Lower lobe of right lung (tissue), 2 donors: Measurements from ENCODE around the gene PDXP. TPM values are rescaled to one million over a fixed set of nuclear protein-coding genes. Genes with fewer than 3 reads are reported as not detected.

Source experiments
- ATAC-seq, 2 donors: fragments of 200-7000 bp; cut with Tn5 transposase; one replicate each; pipeline ENCODE4 v1.9.1; 2020 to 2022; ENCODE audit warnings: mild to moderate bottlenecking in 2 of 2, moderate library complexity in 2 of 2
- DNase-seq: peaks from one replicate; pipeline ENCODE4 v3.0.0-alpha.2; 2020
- H3K27ac ChIP-seq: fragments of 200-600 bp; one replicate; pipeline ENCODE4 v1.8.0; 2022
- H3K27me3 ChIP-seq: fragments of 200-600 bp; one replicate; pipeline ENCODE4 v1.8.0; 2022; ENCODE audit warnings: low read depth
- H3K36me3 ChIP-seq: fragments of 200-600 bp; one replicate; pipeline ENCODE4 v1.8.0; 2022; ENCODE audit warnings: mild to moderate bottlenecking
- H3K4me1 ChIP-seq: fragments of 200-600 bp; one replicate; pipeline ENCODE4 v1.8.0; 2022
- H3K4me3 ChIP-seq: fragments of 200-600 bp; one replicate; pipeline ENCODE4 v1.8.0; 2022; ENCODE audit warnings: mild to moderate bottlenecking
- H3K9me3 ChIP-seq: fragments of 200-600 bp; one replicate; pipeline ENCODE4 v1.8.0; 2022
- intact Hi-C: fragments of 100-400 bp; cut with DNase I; formaldehyde crosslinking; loops from one replicate; pipeline ENCODE4 v1.11.0; 2022
- total RNA-seq: library from RNA; stranded (reverse); fragmentation: NEBNext Ultra II Directional; extraction: Animal tissue kit (Norgen Biotek cat#: 25700); gene quantifications from one replicate; pipeline ENCODE4 v1.2.1, GENCODE V29; 2021
- TF ChIP-seq, protein P1 (sequence below): fragments of 200-600 bp; IDR thresholded peaks from one replicate; pipeline ENCODE4 v1.8.0; 2022; ENCODE audit warnings: antibody characterized with exemption, mild to moderate bottlenecking
- donor health status: DM: no; HTN: yes; CAD: no; lungs with severe emphysema.

The PDXP gene
- total RNA-seq, 1 donor from 2014 or later = 3.9 TPM

DNA sequence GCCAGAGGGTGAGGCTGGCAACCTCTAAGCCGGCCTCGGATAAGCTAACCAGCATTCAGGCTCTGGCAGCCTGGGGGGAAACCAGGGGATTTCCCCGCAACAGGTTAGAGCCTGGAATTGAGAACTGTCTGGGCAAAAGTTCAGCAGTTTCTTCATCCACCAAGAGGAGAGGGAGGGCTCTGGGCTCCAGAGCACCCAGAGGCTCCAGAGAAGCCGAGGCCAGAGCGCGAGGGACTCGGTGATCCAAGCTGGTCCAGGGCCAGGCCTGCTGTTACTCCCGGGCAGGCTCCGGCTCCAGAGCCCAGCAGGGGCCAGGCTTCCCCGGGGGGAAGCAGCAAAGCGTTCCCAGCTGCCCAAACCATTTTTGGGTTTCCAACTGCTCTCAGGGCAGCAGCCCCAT lies 32.4 kb upstream of the PDXP start:
- peaks cover 68% of the 10 kb centered on the region for H3K36me3 ChIP-seq
- no peaks in the 10 kb centered on the region for H3K27me3 ChIP-seq
- H3K4me1 ChIP-seq = peaks cover 41% of the 10 kb centered on the region
- peak overlapping the region; percentile 62 for H3K27ac ChIP-seq
- TF ChIP-seq, protein P1, sequence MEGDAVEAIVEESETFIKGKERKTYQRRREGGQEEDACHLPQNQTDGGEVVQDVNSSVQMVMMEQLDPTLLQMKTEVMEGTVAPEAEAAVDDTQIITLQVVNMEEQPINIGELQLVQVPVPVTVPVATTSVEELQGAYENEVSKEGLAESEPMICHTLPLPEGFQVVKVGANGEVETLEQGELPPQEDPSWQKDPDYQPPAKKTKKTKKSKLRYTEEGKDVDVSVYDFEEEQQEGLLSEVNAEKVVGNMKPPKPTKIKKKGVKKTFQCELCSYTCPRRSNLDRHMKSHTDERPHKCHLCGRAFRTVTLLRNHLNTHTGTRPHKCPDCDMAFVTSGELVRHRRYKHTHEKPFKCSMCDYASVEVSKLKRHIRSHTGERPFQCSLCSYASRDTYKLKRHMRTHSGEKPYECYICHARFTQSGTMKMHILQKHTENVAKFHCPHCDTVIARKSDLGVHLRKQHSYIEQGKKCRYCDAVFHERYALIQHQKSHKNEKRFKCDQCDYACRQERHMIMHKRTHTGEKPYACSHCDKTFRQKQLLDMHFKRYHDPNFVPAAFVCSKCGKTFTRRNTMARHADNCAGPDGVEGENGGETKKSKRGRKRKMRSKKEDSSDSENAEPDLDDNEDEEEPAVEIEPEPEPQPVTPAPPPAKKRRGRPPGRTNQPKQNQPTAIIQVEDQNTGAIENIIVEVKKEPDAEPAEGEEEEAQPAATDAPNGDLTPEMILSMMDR = no peak
- intact Hi-C loops = no loop called here
- DNase-seq (peak; percentile 76), ATAC-seq (peak; percentile 63 to 70)
- no peak overlapping the region for H3K4me3 ChIP-seq
- no peaks in the 10 kb centered on the region for H3K9me3 ChIP-seq

DNA sequence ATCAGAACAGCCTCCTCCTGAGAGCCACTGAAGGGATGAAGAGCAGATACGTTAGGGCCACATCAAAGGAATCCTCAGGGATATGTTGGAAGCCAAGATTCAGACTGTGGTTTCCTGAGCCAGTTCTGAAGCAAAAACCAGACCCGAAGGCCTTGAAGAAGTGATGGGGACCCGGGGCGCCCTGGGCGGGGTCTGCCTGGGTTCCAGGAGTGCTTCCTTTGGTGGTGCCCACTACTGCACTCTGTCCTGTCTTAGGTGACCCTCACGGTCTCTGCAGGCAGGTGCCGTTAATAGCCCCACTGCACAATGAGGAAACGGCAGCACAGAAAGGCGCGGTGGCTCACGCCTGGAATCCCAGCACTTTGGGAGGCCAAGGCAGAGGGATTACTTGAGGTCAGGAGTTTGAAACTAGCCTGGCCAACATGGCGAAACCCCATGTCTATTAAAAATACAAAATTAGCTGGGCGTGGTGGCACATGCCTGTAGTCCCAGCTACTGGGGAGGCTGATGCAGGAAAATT lies 31.9 kb upstream of the PDXP start:
- intact Hi-C loops = no loop called here
- TF ChIP-seq, protein P1 = no peak
- Histone ChIP-seq H3K27ac (peak overlapping the region; percentile 56), H3K4me3 (no peak overlapping the region), H3K36me3 (peaks cover 68% of the 10 kb centered on the region), H3K9me3 (no peaks in the 10 kb centered on the region), H3K27me3 (no peaks in the 10 kb centered on the region), H3K4me1 (peaks cover 41% of the 10 kb centered on the region)
- no peak for DNase-seq
- ATAC-seq = no peak

DNA sequence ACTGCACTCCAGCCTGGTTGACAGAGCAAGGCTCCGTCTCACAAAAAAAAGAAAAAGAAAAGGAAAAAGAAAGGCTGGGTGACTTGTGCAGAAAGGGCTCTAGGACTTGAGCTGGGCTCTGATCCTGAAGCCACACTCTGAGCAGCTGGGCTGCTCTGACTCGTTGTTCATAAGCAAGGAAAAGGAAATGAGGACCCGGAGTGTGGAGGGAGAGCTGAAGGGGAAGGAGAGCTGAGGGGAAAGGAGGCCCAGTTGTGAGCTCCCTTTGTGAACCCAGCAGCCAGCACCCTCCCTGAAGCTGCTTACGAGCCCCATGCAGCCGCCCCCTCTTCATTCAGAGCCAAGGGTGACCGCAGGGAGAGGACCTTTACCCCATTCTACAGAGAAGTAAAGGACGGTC lies 31.4 kb upstream of the PDXP start:
- Histone ChIP-seq H3K27ac (peak overlapping the region; percentile 56), H3K4me3 (no peak overlapping the region), H3K4me1 (peaks cover 41% of the 10 kb centered on the region)

DNA sequence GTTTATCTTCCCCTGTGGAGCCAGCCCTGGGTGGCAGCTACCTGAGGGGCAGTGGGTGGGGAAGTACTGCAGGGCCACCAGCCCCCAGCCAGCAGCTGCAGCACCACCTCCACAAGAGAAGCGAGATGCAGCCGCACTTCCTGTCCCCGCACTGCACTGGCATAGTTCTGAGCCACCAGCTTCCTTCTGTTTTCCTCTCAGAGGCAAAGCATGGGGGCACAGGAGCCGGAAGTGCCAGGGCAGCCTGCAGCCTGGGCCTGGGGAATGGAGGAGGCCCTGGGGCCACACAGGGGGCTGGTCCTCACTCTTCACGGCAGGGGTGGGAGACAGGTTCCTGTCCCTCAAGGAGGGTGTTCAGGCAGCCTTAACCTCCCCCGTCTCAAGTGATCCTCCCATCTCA lies 31.0 kb upstream of the PDXP start:
- TF ChIP-seq, protein P1 = no peak
- Histone ChIP-seq H3K27me3 (no peaks in the 10 kb centered on the region), H3K4me3 (no peak overlapping the region), H3K27ac (peak overlapping the region; percentile 56), H3K36me3 (peaks cover 68% of the 10 kb centered on the region), H3K4me1 (peaks cover 45% of the 10 kb centered on the region), H3K9me3 (no peaks in the 10 kb centered on the region)
- ATAC-seq (peak in 1 of 2 donors; percentile 1), DNase-seq (no peak)
- intact Hi-C loops = no loop called here

More for the DNA sequence above, 31.4 kb upstream of the PDXP start:
- ATAC-seq = no peak
- DNase-seq = no peak
- H3K9me3 ChIP-seq = no peaks in the 10 kb centered on the region
- intact Hi-C loops = no loop called here
- peaks cover 68% of the 10 kb centered on the region for H3K36me3 ChIP-seq
- no peaks in the 10 kb centered on the region for H3K27me3 ChIP-seq
- TF ChIP-seq, protein P1 = no peak

DNA sequence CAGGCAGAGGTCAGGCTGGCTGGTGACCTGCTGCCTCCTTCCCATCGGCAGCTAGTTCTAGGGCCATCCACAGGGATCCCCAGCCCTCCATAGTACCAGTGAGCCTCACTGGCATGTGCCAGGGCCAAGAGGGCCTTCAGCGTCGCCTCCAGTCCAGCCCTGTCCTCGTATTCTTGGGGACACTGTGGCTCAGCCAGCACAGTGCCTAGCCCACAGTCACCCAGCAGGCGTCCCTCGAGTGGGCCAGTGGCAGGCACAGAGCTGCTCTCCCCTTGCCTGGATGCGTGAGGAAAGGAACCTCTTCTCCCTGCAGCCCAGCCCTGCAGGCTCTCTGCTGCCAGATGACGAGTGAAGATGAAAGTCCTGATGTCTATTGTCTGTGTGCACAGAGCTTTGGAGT lies 29.7 kb upstream of the PDXP start:
- peaks cover 52% of the 10 kb centered on the region for H3K4me1 ChIP-seq
- H3K27ac ChIP-seq = no peak overlapping the region
- H3K27me3 ChIP-seq = no peaks in the 10 kb centered on the region
- no peak for DNase-seq
- no peak for ATAC-seq
- H3K9me3 ChIP-seq = no peaks in the 10 kb centered on the region
- TF ChIP-seq, protein P1 = no peak
- H3K36me3 ChIP-seq = peaks cover 63% of the 10 kb centered on the region
- intact Hi-C loops = no loop called here
- no peak overlapping the region for H3K4me3 ChIP-seq
